Liver (tissue), 9 donors: ENCODE results near the gene QARS1. TPM values are rescaled to one million over a fixed set of nuclear protein-coding genes. Genes with fewer than 3 reads are reported as not detected.

Experiments
- DNase-seq: peaks from one replicate; pipeline ENCODE4 v3.0.0-alpha.2; 2017; ENCODE audit warnings: low spot score
- H3K27ac ChIP-seq, 2 donors: one replicate each; pipeline ENCODE4 v1.7.0; 2013; ENCODE audit warnings: inconsistent platforms in 2 of 2, low read length in 2 of 2, control low read depth in 1 of 2, low read depth in 1 of 2, mild to moderate bottlenecking in 1 of 2
- H3K27me3 ChIP-seq, 4 donors: one replicate each; pipeline versions ENCODE4 v1.6.1 to v1.7.0; 2013; ENCODE audit warnings: low read length in 3 of 4, inconsistent platforms in 1 of 4, mild to moderate bottlenecking in 1 of 4, moderate library complexity in 1 of 4; ENCODE audit not compliant: control insufficient read depth in 4 of 4, insufficient read depth in 4 of 4
- H3K36me3 ChIP-seq, 4 donors: one replicate each; pipeline versions ENCODE4 v1.6.1 to v1.7.0; 2013; ENCODE audit warnings: low read length in 3 of 4, mild to moderate bottlenecking in 3 of 4, low read depth in 1 of 4, moderate library complexity in 1 of 4; ENCODE audit not compliant: control insufficient read depth in 4 of 4, insufficient read depth in 3 of 4
- H3K4me1 ChIP-seq, 4 donors: one replicate each; pipeline versions ENCODE4 v1.6.1 to v1.7.0; 2013; ENCODE audit warnings: low read length in 3 of 4, mild to moderate bottlenecking in 3 of 4, moderate library complexity in 1 of 4; ENCODE audit not compliant: control insufficient read depth in 4 of 4, insufficient read depth in 4 of 4
- H3K4me3 ChIP-seq, 3 donors: one replicate each; pipeline versions ENCODE4 v1.6.1 to v1.7.0; 2013; ENCODE audit warnings: low read length in 3 of 3, control low read depth in 1 of 3, low read depth in 1 of 3, mild to moderate bottlenecking in 1 of 3
- H3K9ac ChIP-seq, 2 donors: one replicate each; pipeline ENCODE4 v1.7.0; 2013; ENCODE audit warnings: low read length in 2 of 2, mild to moderate bottlenecking in 2 of 2, moderate library complexity in 2 of 2, control low read depth in 1 of 2, low read depth in 1 of 2
- H3K9me3 ChIP-seq, 4 donors: one replicate each; pipeline versions ENCODE4 v1.6.1 to v1.7.0; 2013; ENCODE audit warnings: low read length in 3 of 4; ENCODE audit not compliant: control insufficient read depth in 4 of 4
- CTCF ChIP-seq: fragments of 150-350 bp; IDR thresholded peaks from 2 replicates; pipeline ENCODE4 v1.5.1; 2017; ENCODE audit warnings: improper control_type of control experiment, low read depth, low read length; ENCODE audit not compliant: missing input control
- EGR1 ChIP-seq, 2 donors: IDR thresholded peaks; 2 replicates each; pipeline ENCODE4 v1.6.1; 2016 to 2018; ENCODE audit warnings: antibody characterized with exemption in 2 of 2, low read depth in 2 of 2
- FOXA1 ChIP-seq: IDR thresholded peaks from 2 replicates; pipeline ENCODE4 v1.6.1; 2016; ENCODE audit warnings: antibody characterized with exemption
- GABPA ChIP-seq, 2 donors: IDR thresholded peaks in 1 of 2; conservative IDR thresholded peaks in 1 of 2; 2 replicates each; pipeline ENCODE4 v1.6.1; 2016; ENCODE audit warnings: antibody characterized with exemption in 2 of 2, mild to moderate bottlenecking in 1 of 2, moderate library complexity in 1 of 2
- HNF4A ChIP-seq, 2 donors: conservative IDR thresholded peaks; 2 replicates each; pipeline ENCODE4 v1.6.1; 2016; ENCODE audit warnings: antibody characterized with exemption in 2 of 2, mild to moderate bottlenecking in 2 of 2
- HNF4G ChIP-seq: IDR thresholded peaks from 2 replicates; pipeline ENCODE4 v1.6.1; 2016; ENCODE audit warnings: antibody characterized with exemption
- MAX ChIP-seq: IDR thresholded peaks from 2 replicates; pipeline ENCODE4 v1.6.1; 2016; ENCODE audit warnings: antibody characterized with exemption
- NR2F2 ChIP-seq: IDR thresholded peaks from 2 replicates; pipeline ENCODE4 v1.6.1; 2016; ENCODE audit warnings: antibody characterized with exemption
- RAD21 ChIP-seq, 2 donors: IDR thresholded peaks; 2 replicates each; pipeline ENCODE4 v1.6.1; 2016; ENCODE audit warnings: antibody characterized with exemption in 2 of 2, mild to moderate bottlenecking in 2 of 2
- RXRA ChIP-seq, 2 donors: IDR thresholded peaks; 2 replicates each; pipeline ENCODE4 v1.6.1; 2017 to 2018; ENCODE audit warnings: antibody characterized with exemption in 2 of 2, mild to moderate bottlenecking in 1 of 2
- SP1 ChIP-seq: IDR thresholded peaks from 2 replicates; pipeline ENCODE4 v1.6.1; 2018; ENCODE audit warnings: antibody characterized with exemption, mild to moderate bottlenecking
- YY1 ChIP-seq: IDR thresholded peaks from 2 replicates; pipeline ENCODE4 v1.6.1; 2016; ENCODE audit warnings: antibody characterized with exemption, mild to moderate bottlenecking
- WGBS: extraction: QIAGEN DNeasy Blood & Tissue Kit; methylation state at CpG from one replicate; pipeline ENCODE4 v1.1.7; 2013; 5-methylcytosine and 5-hydroxymethylcytosine counted together
- polyA plus RNA-seq, 2 donors: library from polyadenylated mRNA; stranded (reverse) in 1 of 2; unstranded in 1 of 2; fragments of 200-250 nt in 1 of 2; fragments of >200 nt in 1 of 2; fragmentation: Nextera tagmentation in 1 of 2; extraction: Ambion mirVana in 1 of 2; gene quantifications; one replicate each; pipeline versions ENCODE4 v1.2.1 to v1.2.3, GENCODE V29; 2013 to 2015
- total RNA-seq, 2 donors: library from RNA; depleted of rRNA; stranded (reverse); fragments of >200 nt; gene quantifications; one replicate each; pipeline ENCODE4 v1.2.3, GENCODE V29; 2014
- TF ChIP-seq, protein P1 (sequence below): IDR thresholded peaks from 2 replicates; pipeline ENCODE4 v1.6.1; 2016; ENCODE audit warnings: antibody characterized with exemption
- TF ChIP-seq, protein P2 (sequence below): IDR thresholded peaks from 2 replicates; pipeline ENCODE4 v1.6.1; 2016; ENCODE audit warnings: antibody characterized with exemption
- donor health status: healthy.
- donor health status: healthy.
- donor health status: healthy.
- donor health status: healthy.
- donor health status: healthy.

The QARS1 gene
- total and polyA plus RNA-seq, 4 donors: 58.0 to 226 (median 145) TPM

DNA sequence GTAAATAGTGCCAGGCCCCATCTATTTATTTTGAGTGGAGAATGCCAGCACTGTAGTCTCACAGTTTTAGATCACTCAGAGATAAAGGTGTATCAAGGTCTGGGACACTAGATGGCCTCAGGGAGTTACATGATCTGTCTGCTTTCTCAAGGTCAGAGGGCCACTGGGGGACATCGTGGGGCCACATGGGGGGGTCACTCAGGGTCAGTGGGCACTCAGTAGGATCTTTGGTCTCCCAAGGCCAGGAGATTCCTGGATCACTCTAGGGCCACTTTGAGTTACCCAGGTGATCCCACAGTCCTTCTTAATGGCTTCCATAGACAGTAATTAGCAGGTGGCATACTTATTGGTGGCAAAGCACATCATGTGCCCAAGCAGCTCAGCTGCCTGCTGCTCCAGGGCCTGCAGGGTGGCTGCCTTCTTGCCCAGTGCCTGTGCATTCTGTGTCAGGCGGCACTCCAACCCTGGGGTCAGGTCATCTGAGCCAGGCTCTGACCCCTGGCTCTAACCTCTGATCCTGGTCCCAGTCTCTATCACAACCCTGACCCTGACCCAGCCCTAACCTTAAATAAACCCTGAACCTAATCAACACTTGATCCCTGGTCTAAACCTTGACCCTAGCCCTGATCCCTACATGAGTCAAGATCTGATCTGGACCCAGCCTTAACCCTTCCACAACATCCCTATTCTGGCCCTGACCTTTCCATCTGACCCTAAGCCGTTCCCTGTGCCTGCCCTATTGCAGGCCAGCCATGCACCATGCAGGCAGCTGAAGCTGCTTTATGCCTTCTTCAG, 30.1 kb upstream of the QARS1 start:
- H3K9ac ChIP-seq: no peak overlapping the region
- H3K9me3 ChIP-seq: no peaks in the 10 kb centered on the region
- peak; percentile 75 for TF ChIP-seq HNF4G
- TF ChIP-seq RXRA (IDR thresholded peaks at IDR 0.05): peak; percentile 92 to 98
- TF ChIP-seq, protein P1, sequence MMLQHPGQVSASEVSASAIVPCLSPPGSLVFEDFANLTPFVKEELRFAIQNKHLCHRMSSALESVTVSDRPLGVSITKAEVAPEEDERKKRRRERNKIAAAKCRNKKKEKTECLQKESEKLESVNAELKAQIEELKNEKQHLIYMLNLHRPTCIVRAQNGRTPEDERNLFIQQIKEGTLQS: no peak
- TF ChIP-seq HNF4A (conservative IDR thresholded peaks at IDR 0.05): peak; percentile 89 to 96
- no peak for TF ChIP-seq CTCF
- peak; percentile 100 for TF ChIP-seq NR2F2
- peak; percentile 52 for TF ChIP-seq SP1
- H3K4me1 ChIP-seq: peaks cover 2 to 57% (median 51%) of the 10 kb centered on the region in 4 donors
- no peak overlapping the region for H3K27ac ChIP-seq
- H3K36me3 ChIP-seq: no peaks in the 10 kb centered on the region
- no peaks in the 10 kb centered on the region for H3K27me3 ChIP-seq
- H3K4me3 ChIP-seq: no peak overlapping the region
- WGBS: 25% methylated on average over 3 of the region's 3 CpGs
- DNase-seq: no peak

DNA sequence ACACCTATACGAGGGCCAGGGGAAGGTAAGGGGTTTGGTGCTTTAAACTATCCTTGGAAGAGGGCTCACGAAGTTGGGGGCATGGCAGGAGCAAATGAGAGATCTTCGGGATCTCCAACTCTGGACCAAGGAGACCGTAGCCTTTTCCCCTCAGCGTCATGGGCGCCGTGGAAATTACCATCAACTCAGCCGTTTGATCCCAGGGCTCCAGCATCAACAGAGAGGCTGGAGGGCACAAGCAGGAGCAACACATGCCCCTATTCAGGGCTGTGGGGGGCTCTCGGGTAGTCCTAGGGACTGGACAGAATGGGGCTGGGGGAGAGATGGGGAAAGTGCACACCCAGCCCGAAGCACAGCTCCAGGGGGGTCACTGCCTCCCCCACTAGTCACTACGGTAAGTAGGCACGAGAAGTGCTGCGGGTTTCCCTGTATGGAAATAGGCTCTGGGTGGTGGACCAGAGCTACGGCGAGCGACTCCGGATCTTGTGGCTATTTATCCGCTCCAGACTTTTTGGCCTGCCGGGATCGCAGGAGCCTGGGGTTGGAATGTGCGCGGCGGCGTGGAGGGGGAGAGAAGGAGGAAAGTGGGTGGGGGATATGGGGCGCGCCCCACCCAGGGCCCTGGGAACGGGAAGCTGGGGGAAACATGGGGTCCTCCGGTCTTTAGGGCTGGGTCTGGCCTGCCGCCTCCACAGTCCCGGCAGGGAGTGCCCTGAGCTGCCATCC, 28.8 kb upstream of the QARS1 start:
- Histone ChIP-seq H3K9ac (peak overlapping the region; percentile 35 to 58), H3K9me3 (no peaks in the 10 kb centered on the region), H3K4me1 (peaks cover 2 to 57% (median 51%) of the 10 kb centered on the region in 4 donors), H3K27ac (peak overlapping the region; percentile 52 to 60), H3K4me3 (peak overlapping the region; percentile 59 to 93 (median 69)), H3K36me3 (peaks cover 0 to 6% (median 0%) of the 10 kb centered on the region in 4 donors), H3K27me3 (no peaks in the 10 kb centered on the region)
- peak; percentile 70 for DNase-seq
- TF ChIP-seq SP1 (peak; percentile 39), HNF4A (conservative IDR thresholded peaks at IDR 0.05) (peak; percentile 30 to 38), MAX (no peak), RXRA (IDR thresholded peaks at IDR 0.05) (peak; percentile 28 to 40), EGR1 (IDR thresholded peaks at IDR 0.05; ENCODE audit: low read depth in 2 of 2) (peak in 1 of 2 donors; percentile 25), CTCF (no peak), FOXA1 (no peak), NR2F2 (peak; percentile 67), GABPA (IDR thresholded peaks at IDR 0.05 in 1 of 2, conservative IDR thresholded peaks at IDR 0.05 in 1 of 2) (peak in 1 of 2 donors; percentile 4), YY1 (peak; percentile 27), RAD21 (IDR thresholded peaks at IDR 0.05) (peak in 1 of 2 donors; percentile 21)
- TF ChIP-seq, protein P2, sequence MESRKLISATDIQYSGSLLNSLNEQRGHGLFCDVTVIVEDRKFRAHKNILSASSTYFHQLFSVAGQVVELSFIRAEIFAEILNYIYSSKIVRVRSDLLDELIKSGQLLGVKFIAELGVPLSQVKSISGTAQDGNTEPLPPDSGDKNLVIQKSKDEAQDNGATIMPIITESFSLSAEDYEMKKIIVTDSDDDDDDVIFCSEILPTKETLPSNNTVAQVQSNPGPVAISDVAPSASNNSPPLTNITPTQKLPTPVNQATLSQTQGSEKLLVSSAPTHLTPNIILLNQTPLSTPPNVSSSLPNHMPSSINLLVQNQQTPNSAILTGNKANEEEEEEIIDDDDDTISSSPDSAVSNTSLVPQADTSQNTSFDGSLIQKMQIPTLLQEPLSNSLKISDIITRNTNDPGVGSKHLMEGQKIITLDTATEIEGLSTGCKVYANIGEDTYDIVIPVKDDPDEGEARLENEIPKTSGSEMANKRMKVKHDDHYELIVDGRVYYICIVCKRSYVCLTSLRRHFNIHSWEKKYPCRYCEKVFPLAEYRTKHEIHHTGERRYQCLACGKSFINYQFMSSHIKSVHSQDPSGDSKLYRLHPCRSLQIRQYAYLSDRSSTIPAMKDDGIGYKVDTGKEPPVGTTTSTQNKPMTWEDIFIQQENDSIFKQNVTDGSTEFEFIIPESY: no peak
- 4% methylated on average over 30 of the region's 30 CpGs for WGBS
